Activated CD8-positive, alpha-beta memory T cell treated with anti-CD3 and anti-CD28 coated beads for 1 hour (primary cell): ENCODE data around the gene KCNQ1.

Source experiments
- DNase-seq, 2 donors: peaks; one replicate each; pipeline ENCODE4 v3.0.0-alpha.2; 2020; ENCODE audit warnings: low read depth in 1 of 2; ENCODE audit errors: extremely low read depth in 1 of 2

The KCNQ1 gene

DNA sequence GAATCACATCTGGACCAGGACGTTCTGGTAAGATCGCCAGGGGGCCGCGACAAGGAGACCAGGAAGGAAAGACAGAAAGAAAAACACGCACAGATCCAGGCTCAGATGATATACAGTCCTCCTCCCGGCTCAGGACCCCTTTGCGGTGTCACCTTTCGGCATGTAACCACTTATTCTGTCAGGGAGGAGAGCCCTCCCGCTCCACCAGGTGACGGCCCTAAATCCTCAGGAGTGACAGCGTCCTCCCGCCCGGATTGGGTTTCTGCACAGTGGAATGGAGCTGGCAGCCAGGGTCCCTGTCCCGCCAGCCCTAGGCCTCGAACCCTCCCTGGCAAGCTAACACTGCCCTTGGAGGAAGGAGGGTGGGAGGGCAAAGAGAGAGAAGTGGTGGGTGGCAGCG, 279.3 kb downstream of the KCNQ1 start:
- DNase-seq: no peak

DNA sequence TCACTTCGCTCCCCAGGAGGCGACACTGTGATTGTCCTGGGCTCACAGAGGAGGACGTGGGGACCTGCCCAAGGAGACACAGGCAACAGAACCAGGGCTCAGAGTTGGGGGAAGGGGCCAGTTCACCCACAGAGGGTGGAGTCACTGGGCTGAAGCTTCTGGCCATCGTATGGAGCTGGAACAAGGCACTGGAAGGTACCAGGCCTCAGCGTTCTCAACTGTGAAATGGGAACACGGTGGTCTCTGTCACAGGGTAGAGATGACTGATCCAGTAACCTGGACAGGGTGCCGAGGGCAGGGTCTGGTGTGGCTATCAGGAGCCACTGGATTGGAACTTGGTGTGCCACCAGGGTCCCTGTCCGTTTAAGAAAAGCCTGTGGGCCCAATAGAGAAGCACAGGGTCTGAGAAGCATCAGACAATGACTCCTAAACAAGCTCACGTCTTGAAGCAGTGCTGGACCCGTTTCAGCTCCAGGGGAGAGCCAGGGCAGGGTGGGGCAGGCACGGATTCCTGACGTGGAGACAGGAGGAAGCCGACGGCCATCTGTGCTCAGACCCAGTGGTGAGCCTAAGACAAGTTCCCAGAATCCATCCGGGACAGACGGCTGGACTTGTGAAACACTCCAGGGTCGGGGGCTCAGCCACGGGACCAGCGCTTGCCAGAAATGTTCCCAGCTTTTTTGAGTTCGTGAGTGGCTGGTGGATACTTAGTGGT, 280.0 kb downstream of the KCNQ1 start:
- no peak for DNase-seq

DNA sequence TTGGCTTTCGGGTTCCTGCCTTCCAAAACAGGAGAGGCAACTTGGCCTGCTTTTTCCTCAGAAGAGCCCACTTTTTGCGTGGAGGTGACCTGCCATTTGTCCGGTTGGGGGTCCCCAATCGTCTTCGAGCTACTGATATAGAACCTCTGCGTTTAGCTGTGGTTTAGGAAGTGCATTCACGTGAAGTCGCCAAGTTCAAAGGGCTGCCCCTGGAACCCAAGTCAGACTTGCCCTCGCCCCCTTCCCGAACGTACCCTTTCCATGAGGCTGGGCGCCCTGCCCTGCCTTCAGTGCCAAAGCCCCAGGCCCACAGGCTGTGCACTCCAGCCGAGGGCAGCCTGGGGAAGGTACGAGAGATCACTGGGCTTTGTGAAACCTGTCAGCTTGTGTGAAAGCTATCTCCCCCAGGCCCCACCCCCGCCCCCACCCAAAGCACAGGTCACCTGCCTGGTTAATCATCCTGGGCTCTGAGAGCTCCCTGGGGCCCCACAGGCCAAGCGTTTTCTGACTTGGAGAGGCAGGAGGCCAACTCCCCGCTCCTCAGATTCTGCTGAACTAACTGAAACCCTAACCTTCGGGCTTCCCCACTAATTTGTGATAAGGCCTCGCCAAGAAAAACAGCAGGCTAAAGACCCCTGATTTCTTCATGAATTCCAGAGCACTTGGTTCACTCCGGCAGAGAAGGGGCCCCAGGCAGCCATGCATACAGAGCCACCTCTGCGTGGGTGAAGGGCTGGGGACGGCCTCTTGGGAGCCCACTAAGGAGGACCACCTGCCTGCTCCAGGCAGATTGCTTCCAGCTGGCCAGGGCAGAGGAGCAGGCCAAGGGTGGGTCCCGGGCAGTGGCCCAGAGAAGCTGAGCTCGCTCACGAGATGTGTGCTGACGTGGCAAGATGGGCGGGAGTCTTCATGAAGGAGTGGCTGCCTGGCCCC, 280.8 kb downstream of the KCNQ1 start:
- DNase-seq: no peak

DNA sequence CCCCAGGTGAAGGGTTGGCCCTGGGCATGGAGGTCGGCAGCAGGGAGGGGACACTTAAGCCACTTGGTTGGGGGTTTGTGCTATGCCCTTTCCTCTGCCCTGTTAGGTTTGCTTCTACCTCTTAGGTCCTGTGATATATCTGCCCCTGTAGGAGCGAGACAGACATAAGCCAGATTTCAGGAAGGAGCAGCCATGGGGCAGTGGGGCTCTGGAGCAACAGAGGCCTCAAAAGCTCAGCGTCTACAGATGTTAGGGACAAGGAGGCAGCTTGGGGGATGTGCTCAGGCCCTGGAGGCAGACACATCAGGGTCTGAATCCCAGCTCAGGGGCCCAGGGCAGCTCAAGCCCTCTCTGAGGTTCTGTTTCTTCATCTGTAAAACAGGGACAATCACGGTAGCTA, 282.2 kb downstream of the KCNQ1 start:
- DNase-seq: no peak

DNA sequence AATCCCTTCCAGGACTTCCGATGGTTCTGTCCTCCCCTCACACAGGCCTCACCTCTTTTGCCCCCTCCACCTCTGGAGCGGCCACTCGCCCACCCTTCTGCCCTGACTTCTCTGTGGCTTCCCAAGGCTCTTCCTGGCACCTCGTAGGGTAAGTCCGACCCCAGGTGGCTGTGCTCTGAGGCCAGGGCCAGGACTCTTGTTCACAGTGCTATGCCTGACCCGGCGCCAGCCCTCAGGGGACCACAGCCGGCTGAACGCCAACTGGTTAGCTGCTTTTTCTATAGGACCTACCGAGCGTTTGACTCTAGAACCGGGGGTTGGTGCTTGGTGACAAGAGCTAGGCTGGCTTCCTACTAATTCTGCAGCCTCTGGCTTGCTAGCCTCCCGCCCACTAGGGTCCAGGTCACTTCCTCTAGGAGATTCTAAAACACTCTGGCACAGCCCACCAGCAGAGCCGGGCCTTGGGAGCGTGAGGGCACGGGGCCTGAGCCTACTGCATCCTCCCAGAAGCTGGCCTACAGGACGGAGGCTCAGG, 283.4 kb downstream of the KCNQ1 start:
- DNase-seq: no peak

DNA sequence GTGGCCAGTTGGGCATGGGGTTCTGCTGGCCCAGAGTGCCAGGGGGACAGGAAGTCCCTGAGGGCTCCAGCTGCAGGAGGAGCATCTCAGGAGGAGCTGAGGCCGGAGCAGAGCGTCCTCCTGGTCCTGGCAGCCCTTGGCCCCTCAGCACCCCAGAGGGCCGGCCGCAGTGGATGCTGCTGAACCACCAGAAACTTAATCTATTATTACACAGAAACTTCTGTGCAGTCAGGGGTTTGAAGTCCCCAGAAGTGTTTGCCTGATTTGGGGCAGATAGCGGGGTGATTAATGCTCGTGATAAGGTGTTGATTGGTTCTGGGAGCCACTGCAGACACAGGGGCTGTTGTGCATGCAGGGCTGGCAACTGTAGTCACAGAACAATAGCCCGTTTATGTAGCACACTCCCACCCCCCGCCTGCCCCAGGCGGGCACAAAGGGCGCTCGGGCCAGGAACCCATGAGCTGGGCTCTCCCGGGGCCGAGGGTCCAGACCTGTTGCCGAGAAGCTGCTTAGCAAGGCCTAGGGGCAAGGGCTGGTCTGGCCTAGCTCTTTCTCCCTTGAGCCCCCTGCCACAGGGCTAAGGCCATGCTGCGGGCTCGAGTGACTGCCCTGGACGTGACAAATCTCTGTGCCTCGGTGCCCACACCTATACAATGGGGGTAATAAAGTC, 284.0 kb downstream of the KCNQ1 start:
- no peak for DNase-seq

DNA sequence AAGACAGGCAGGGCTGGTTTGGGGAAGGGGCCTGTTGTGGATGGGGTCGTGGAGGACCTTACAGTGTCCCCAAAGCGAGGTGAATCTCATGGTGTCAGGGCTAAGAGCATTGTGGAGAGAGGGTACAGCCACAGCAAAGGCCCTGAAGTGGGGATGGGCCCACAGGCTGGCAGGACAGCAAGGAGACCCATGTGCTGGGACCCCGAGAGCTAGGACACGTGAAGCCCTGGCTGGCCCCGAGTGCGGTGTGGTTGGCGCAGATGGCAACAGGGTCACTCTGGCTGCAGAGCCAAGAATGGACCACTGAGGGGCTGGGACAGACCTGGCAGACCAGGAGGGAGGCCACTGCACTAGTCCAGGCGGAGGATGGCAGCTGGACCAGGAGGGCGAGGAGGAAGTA, 285.0 kb downstream of the KCNQ1 start:
- no peak for DNase-seq

DNA sequence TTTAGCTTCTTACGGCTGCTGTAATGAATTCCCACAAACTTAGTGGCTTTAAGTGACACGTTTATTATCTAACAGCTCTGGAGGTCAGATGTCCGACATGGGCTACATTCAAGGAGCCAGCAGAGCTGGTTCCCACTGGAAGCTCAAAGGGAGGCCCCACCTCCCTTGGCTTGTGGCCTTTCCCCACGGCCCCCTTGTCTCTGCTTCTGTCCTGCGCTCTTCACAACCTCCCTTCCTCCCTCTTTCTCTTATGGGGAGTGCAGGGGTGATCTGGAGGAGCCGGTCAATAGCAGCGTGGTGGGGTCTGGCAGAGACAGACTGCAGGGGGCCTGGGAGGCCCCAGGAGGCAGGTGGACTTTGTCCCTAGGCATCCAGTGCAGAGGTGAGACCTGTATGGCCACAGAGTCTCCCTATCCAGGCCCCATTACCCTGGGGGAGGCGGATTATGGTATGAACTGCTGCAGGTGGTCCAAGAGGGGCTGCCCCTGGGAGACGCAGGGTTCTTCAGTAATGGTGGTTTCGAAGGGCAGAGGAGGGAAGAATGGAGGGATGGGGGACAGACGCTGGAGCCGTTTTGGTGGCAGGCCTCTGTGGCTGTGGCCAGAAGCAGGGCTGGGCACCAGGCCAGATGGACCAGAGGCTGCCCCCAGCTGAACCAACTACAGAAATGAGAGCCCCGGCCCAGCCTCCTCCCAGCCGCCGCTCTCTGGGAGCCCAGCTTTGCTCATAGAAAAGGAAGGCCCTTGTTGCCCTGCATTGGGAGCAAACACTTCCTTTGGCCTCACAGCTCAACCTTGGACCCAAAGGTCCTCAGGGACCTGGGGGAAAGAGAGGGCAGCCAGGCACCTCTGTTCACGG, 285.7 kb downstream of the KCNQ1 start:
- no peak for DNase-seq

DNA sequence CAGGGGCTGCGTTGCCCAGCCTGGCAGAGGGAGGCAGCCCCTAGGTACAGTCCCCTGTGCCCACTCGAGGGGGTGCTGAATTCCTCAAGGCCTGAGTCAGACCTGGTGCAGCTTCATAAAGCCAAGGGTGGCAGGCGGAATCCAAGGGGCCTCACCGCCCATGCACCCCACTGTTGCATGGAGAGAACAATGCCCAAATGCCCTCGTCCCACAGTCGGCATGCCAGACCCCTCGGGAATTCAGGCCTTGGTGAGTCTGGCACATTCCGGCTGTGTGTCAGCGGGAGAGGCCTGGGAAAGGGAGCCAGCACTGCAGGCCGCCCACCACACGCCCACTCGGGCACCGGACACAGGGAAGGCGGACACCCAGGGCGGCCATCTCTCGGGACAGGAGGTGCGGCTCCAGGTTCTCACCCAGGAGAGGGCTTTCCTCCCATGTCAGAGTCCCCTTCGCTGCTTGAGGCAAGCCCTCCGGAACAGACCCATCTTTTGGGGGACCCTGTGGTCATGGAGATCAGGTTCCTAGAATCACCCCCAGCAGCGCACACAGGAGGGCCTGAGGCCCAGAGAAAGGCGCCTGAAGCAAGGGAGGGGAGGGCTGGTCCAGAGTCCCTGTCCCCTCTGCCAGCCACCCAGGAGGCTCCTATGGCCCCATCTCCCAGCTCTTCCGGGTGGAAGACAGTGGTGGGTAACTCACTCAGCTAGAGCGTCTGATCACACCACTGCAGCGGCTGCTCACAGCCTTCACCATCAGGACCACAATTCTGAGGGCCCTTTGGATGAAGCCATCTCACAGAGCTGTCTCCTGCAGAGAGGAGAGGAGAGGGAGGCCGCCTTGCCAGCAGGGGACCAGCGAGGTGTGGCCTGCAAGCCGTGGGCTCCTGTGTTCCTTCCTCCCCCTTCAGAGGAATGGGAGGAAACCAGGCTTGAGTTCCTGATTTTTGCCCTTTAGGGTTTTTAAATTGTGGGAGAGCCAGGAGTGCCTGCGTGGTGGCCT, 286.6 kb downstream of the KCNQ1 start:
- no peak for DNase-seq

DNA sequence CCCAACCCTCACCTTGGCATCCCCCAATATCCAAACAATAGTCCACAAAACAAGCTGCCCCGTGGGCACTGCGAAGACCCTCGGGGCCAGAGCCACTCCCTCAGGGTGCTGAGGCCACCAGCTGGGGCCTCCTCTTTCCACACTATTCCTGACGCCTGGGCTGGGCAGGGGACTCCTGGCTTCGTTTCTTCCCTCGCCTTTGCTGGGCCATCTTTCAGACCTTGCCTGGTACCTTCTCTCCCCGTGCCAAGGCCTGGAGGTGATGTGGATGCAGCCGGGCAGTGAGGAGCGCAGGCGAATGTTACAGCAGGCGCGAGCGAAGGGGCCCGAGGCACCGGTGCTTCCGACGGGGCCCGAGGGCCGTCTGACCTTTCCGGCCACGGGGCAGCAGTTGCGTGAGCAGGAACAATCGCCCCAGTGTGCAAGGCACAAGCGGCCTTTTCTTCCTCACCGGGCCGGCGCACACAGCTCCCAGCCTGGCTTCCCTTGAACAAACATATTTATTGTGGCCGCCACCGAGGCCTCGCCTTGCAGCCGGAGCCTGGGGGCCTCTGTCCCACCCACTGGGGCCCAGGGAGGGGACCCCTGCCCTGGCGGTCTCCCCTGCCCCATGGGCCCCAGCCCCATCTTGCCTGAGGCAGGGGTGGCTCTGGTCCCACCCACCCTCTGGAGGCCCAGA, 287.6 kb downstream of the KCNQ1 start:
- no peak for DNase-seq

DNA sequence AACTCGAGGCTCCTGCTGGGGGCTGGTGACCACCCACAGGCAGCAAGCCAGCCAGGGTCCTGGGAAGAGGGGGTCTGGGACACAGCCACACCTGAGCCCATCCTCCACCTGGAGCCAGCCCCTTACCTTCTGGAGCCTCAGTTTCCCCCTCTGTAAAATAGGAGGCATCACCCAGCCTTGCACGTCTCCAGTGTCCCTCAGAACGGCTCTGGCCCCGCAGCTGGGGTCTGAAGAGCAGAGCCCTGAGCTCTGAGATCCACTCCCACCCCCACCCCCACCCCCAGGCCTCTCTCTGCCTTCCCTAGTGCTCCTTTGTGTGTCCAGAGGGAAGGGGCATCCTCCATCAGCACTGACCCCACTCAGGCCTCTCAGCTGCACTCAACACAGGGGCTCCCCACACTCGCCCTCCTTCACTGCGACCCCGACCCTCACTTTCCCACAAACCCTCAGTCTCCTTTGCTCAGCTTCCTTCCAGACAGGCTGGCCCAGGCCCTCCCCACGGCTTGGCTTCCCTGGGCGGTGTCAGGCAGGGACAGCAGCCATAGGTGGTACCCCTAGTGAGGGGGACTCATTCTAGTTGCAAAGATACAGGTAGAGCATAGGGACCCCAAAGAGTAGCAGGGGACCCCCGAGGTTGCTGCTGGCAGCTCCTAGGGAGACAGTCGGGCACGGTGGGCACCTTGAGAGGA, 288.3 kb downstream of the KCNQ1 start:
- DNase-seq: no peak

DNA sequence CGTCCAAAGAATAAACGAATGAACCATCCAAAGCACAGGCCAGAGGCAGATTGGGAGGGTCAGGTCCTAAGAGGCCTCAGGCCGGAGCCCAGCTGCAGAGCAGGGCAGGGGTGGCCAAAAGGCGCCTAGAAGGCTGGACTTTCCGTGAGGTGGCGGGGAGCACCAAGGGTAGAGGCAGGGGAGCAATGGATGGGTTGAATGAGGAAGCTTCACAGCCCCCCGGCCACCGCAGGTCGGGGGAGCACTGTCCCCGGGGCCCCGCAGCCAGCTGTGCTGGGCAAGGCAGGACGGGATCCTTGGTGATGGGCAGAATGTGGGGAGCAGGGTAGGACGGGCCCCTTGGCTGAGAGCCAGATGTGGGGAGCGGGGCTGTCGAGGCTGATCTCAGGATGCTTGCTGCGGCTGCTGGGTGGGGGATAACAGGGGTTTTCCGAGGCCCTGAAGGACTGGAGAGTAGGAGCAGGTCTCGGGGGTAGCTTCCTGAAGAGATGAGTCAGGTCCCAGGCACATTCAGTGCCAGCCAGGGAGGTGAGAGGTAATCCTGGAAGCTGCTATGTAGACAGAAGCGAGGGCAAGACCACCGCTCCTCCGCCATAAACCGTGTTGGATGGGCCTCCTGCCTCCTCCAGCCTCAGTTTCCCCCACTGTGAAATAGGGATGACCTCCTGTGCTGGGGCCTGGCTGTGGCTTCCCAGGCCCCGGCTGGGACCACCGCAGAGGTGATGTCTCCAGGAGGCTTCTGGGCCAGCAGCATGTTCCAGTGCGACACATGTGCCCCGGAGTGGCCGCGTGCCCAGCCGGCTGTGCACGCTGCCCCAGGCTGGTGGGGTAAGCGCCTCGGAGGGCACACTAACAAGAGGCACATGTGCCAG, 289.6 kb downstream of the KCNQ1 start:
- no peak for DNase-seq

DNA sequence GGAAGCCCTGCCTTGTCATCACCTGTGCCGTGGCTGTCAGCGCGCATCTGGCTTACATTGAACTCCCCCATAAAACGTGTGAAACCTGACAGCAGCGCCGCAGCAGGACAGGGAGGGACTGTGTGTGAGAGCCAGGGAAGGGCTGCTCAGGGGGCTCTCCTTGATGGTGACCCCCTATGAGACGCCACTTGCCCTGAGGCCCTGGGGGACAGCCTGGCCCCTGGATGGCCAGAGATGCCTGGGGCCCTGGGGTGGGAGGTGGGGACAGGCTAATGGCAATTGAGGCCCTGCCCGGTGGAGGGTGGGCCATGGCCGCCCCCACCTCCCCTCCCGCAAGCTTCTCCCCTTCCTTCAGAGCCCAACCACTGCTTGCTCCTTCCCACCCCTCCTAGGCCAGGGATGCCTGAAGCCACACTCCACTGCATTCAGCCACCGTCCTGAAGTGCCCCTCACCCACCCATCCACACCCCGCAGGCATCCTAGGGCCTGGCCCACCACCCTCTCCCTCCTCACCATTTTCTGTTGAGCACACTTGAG, 290.3 kb downstream of the KCNQ1 start:
- no peak for DNase-seq

DNA sequence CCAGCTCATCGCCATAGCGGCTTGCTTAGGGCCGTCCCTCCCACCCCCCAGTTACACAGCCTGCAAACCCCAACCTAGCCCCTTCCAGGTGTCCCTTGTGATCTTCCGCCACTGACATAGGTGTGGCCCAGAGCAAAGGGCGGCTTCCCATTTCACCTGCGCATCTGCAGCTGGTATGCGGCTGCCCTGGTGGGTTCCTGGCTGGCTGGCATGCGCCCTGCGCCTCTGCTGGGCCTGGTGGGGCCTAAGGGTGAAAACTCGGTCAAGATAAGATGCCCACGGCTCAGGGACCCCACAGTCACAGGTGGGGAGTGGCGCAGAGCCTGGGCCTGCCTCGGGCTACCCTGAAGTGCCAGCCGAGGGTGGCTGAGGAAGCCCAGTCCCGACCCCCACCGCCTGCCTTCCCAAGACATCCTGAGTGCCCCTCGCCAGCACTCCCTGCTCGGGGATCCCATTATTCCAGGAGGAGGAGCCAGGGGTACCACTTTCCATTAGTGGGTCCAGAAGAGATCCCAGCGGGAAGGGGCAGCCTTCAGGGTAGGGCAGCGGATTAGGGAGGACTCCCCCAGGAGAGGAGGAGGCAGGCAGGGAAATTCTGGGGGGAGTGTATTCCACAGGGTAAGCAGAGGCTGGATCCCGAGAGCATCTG, 291.9 kb downstream of the KCNQ1 start:
- DNase-seq: no peak

DNA sequence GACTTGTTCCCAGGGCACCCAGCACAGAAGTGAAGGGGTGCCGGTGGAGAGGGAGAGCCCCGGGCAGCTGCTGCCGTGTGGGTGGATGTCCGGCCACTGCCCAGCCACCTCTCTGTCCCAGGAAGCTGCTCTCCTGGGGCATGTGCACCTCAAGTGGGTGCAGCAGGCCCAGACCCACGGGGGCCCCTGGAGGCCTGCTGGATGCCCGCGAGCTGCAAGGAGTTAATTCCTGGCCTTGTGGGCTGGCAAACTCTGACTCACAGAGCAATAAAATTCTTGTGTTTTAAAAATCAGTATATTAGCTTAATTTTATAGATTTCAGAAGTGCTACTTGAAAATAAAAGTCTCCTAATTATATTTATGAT, 292.4 kb downstream of the KCNQ1 start:
- no peak for DNase-seq

DNA sequence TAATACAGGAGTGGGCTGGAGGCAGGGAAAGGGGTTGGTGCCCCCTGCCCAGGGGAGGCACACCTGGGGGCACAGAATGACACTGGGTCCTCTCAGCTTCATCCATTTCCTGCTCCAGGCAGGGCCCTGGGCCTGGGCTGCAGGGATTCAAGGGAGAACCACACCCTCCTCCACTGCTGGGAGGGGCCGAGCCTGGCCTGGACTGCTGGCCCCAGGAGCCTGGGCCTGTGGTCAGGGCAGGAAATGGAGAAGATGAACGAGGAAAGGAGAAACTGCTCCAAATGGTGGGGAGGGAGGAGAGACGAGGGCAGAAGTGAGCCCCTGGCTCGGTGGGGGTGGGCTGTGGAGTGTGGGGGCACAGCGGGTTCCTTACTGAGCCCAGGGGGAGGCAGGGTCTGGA, 293.1 kb downstream of the KCNQ1 start:
- no peak for DNase-seq
